Activated T-helper 2 cell treated with anti-CD3 and anti-CD28 coated beads, Interferon-gamma antibody, Interleukin-2, Interleukin-4, amounts not matched to agents 10 μg/mL and 5 μg/mL and 100 μg/mL, durations not matched to agents 14 hours and 24 hours and 36 hours (primary cell): ENCODE measurements around the gene THRB. TPM values are rescaled to one million over a fixed set of nuclear protein-coding genes. Genes with fewer than 3 reads are reported as not detected.

Experiments
- DNase-seq: peaks from one replicate; pipeline ENCODE4 v3.0.0; 2021; ENCODE audit warnings: low spot score
- H3K27ac Mint-ChIP-seq: one replicate; pipeline ENCODE4 v1.8.0; 2021; ENCODE audit warnings: mixed read lengths
- H3K27me3 Mint-ChIP-seq: one replicate; pipeline ENCODE4 v1.8.0; 2021; ENCODE audit warnings: low read depth, mixed read lengths
- H3K36me3 Mint-ChIP-seq: one replicate; pipeline ENCODE4 v1.8.0; 2021; ENCODE audit warnings: low read depth, mixed read lengths
- H3K4me1 Mint-ChIP-seq: one replicate; pipeline ENCODE4 v1.8.0; 2021; ENCODE audit warnings: low read depth, mixed read lengths
- H3K4me3 Mint-ChIP-seq: one replicate; pipeline ENCODE4 v1.8.0; 2021; ENCODE audit warnings: low read depth, mild to moderate bottlenecking, moderate library complexity, mixed read lengths
- H3K9me3 Mint-ChIP-seq: one replicate; pipeline ENCODE4 v1.8.0; 2021; ENCODE audit warnings: mixed read lengths
- intact Hi-C: fragments of 100-400 bp; cut with micrococcal nuclease; formaldehyde crosslinking; loops from one replicate; pipeline ENCODE4 v1.15.1; 2023
- total RNA-seq: library from RNA; stranded (reverse); gene quantifications from 2 replicates; pipeline ENCODE4 v1.2.3, GENCODE V29; 2022

THRB gene
- total RNA-seq, 1 donor from 2014 or later, result not detected

DNA sequence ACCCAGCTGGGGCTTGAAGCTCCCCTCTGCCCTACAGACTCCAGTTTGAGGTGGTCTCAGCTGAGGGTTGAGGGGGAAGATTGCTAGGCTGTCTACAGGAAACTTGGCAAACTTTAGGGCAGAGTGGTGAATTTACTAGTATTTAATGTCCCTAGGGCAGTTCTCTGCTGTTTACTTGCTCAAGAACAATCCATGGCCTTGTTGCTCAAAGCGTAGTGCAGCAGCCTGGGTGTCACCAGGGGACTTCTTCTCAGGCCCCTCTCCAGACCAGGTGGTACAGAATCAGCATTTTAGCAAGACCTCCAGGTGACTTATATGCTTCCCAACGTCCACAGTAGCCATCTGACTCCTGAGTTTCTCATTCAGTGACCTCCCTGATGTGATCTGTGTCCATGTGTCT, 360.7 kb downstream of the THRB start:
- Mint-ChIP-seq H3K4me3 (no peak overlapping the region), H3K27ac (no peak overlapping the region), H3K9me3 (no peaks in the 10 kb centered on the region), H3K4me1 (no peaks in the 10 kb centered on the region), H3K36me3 (no peaks in the 10 kb centered on the region), H3K27me3 (no peaks in the 10 kb centered on the region)
- intact Hi-C loops, result no loop called here
- no peak for DNase-seq

DNA sequence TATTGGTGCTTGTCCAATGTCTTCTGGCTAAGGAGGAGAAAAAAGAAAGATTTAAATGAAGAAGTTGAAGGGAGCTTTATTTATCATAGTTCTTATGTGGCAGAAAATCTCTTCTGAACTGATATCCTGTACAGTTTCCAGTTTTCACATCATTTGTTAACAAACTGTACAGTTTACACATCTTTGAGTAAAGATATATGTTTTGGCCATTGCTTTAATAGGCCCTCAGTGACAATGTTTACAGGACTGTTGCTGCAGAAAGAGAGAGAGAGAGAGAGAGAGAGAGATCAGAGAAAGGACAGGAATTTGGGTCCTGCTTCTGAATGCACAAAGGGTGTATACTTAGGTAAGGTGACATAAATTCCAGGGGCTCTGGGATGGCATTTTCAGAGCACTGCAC, 361.2 kb downstream of the THRB start:
- H3K9me3 Mint-ChIP-seq, result no peaks in the 10 kb centered on the region
- no peak overlapping the region for H3K4me3 Mint-ChIP-seq
- no peak overlapping the region for H3K27ac Mint-ChIP-seq
- H3K4me1 Mint-ChIP-seq, result no peaks in the 10 kb centered on the region
- DNase-seq, result no peak
- no peaks in the 10 kb centered on the region for H3K36me3 Mint-ChIP-seq
- intact Hi-C loops, result no loop called here
- H3K27me3 Mint-ChIP-seq, result no peaks in the 10 kb centered on the region

DNA sequence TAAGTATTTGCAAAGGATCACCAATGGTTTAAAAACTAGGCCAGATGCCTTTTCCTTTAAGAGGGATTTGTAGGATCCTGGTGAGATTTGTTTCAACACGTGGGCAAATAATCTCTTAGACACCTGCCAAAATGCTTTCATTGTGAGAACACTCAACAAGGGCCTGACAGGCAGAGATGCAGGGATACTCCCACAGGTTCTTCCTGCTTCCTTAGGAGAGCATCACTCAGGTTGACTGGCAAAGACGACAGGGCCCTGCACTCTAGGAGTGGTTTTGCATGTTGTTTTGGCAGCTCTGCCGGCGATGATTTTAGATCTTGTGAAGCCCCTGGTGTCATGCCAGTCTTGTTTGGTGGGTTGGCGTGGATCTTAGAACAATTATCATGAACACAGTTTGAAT, 365.1 kb downstream of the THRB start:
- H3K27ac Mint-ChIP-seq, result no peak overlapping the region
- H3K4me3 Mint-ChIP-seq, result no peak overlapping the region
- no peaks in the 10 kb centered on the region for H3K9me3 Mint-ChIP-seq
- no peaks in the 10 kb centered on the region for H3K4me1 Mint-ChIP-seq
- H3K36me3 Mint-ChIP-seq, result no peaks in the 10 kb centered on the region
- intact Hi-C loops, result no loop called here
- no peak for DNase-seq
- no peaks in the 10 kb centered on the region for H3K27me3 Mint-ChIP-seq

DNA sequence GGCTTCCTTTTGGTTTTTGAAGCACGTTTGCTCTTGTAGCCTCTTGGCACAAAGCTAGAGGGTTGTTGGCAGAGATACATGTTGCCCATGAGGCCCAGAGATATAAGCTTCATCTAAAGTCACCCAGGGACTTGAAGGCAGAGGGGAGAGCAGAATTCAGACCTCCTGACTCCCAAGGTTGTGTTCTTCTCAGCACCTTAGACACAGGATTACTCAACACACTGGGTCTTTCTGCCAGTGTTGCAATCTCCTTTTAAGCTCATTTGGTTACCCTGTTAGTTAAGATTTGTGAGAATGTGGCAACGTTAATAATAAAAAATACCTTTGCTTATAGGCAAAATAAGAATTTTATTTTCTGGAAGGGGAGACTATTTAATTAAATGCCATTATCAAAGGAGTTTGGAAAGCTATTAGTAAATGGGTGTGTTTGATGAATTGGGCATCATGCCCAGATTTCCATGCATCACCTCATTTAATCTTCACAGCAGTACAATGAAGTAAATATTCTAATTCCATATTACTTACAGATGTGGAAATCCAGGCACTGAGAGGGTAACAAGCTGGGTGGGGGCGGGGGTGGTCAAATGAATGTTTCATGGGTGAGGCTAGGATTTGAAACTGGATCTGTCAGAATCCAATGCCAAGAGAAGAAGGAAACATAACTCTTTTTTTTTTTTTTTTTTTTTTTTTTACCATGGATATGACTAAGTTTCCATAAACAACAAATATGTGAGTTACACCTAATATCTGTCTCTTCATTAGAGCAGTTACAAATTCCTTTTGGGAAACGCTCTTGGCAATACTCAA, 366.2 kb downstream of the THRB start:
- Mint-ChIP-seq H3K36me3 (no peaks in the 10 kb centered on the region), H3K4me1 (no peaks in the 10 kb centered on the region), H3K9me3 (no peaks in the 10 kb centered on the region), H3K4me3 (no peak overlapping the region), H3K27me3 (no peaks in the 10 kb centered on the region), H3K27ac (no peak overlapping the region)
- intact Hi-C loops, result no loop called here
- no peak for DNase-seq

DNA sequence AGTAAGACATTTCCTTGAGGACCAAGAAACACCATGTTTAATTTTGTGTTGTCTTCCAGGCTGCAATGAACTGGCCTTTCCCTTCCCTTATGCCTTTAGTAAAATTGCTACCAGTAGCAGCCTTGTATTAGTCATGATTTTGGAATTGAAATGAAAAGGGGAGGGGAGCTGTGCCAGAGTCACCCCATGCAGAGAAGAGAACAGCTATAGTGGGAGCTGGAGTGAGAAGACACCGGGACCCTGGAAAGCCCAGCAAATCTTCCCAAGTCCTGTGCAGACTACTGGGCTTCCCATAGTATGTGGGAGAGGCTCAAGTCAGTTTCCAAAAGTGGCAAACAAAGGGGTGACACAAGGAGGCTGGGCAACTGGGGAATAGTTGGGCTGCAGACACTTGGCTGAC, 371.1 kb downstream of the THRB start:
- H3K27me3 Mint-ChIP-seq, result no peaks in the 10 kb centered on the region
- no peaks in the 10 kb centered on the region for H3K36me3 Mint-ChIP-seq
- no peak overlapping the region for H3K4me3 Mint-ChIP-seq
- no peaks in the 10 kb centered on the region for H3K4me1 Mint-ChIP-seq
- intact Hi-C loops, result no loop called here
- DNase-seq, result no peak
- no peak overlapping the region for H3K27ac Mint-ChIP-seq
- H3K9me3 Mint-ChIP-seq, result no peaks in the 10 kb centered on the region

DNA sequence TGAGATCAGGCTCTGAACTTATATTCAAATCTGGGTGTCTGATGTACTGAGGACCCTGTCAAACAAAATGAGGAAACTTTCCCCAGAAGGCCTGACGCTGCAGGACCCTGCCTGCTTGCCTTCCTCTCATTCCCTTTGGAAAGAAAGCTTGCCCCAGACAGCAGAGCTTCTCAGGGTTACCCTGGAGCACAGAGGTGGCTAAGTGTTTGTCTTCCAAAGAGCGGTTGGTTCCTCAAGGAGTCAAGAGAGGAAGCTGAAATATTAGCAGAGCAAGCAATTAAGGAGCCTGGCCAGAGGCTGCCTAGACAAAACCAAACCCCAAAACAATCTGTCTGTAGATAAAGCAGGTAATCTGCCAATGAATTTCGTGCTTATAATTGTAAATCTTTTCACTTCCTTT, 374.2 kb downstream of the THRB start:
- Mint-ChIP-seq H3K27me3 (no peaks in the 10 kb centered on the region), H3K27ac (no peak overlapping the region), H3K36me3 (no peaks in the 10 kb centered on the region), H3K4me3 (no peak overlapping the region), H3K4me1 (no peaks in the 10 kb centered on the region), H3K9me3 (no peaks in the 10 kb centered on the region)
- DNase-seq, result no peak
- intact Hi-C loops, result no loop called here

DNA sequence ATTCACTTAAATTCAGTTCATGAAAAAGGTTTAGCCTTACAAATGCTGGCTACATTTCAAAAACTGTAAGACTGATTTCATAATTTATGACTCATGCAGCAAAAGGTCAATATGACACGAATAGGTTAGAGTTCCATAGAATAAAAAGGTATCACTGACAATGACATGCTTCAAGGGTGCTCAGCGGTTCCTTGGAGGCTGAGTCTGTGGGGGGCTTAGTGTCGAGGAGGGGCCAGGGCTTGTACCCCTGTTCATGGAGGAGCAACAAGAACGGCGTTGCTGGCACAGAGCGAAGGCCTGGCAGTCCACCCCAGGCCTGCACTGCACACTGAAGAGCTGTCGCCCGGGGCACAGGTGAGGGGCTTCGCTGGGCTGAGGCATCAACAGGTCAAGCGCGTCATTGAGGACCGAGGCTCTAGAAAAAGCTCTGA, 375.3 kb downstream of the THRB start:
- no peak for DNase-seq
- H3K4me1 Mint-ChIP-seq, result no peaks in the 10 kb centered on the region
- H3K27me3 Mint-ChIP-seq, result no peaks in the 10 kb centered on the region
- no peak overlapping the region for H3K4me3 Mint-ChIP-seq
- no peaks in the 10 kb centered on the region for H3K9me3 Mint-ChIP-seq
- intact Hi-C loops, result no loop called here
- H3K27ac Mint-ChIP-seq, result no peak overlapping the region
- H3K36me3 Mint-ChIP-seq, result no peaks in the 10 kb centered on the region

DNA sequence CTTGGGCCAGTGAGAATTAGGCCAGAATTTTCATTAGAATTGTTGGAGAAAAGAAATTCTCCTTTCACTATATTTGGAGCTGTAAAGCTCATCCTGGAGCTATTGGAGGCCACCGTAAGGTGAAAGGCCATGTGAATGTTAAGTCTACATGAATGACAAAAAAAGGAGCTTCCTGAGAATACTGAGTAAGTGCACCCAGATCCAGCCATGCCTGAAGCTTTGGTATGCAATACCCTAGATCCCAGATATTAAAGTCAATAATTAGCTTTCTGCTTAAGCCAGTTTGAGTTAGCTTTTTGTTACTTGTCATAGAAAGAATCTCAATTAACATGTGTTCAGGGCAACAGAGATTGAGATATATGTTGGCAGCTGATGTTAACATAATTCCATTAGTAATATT, 377.1 kb downstream of the THRB start:
- intact Hi-C loops, result no loop called here
- H3K9me3 Mint-ChIP-seq, result no peaks in the 10 kb centered on the region
- H3K4me1 Mint-ChIP-seq, result no peaks in the 10 kb centered on the region
- H3K36me3 Mint-ChIP-seq, result no peaks in the 10 kb centered on the region
- no peak overlapping the region for H3K27ac Mint-ChIP-seq
- no peak for DNase-seq
- no peaks in the 10 kb centered on the region for H3K27me3 Mint-ChIP-seq
- H3K4me3 Mint-ChIP-seq, result no peak overlapping the region

DNA sequence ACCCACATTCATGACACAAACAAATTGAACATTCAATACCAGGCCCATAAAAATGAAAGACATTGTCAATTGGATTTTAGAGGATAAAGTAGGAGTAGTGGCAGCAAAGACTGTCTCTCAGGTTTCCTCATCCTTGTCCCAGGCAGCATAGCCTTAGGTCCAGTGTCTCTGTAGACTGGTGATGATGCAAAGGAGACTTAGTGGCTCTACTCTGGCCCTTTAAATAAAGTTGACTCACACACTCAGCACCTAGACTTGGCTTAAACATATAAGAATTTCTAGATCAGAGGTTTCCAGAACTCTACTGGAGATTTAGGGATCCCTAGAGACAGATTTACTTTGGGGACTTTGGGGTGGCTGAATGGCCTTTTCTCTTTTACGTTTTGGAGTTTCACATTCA, 382.9 kb downstream of the THRB start:
- H3K4me3 Mint-ChIP-seq, result no peak overlapping the region
- no peaks in the 10 kb centered on the region for H3K27me3 Mint-ChIP-seq
- no peak for DNase-seq
- intact Hi-C loops, result no loop called here
- no peak overlapping the region for H3K27ac Mint-ChIP-seq
- H3K9me3 Mint-ChIP-seq, result no peaks in the 10 kb centered on the region
- H3K4me1 Mint-ChIP-seq, result no peaks in the 10 kb centered on the region
- no peaks in the 10 kb centered on the region for H3K36me3 Mint-ChIP-seq

DNA sequence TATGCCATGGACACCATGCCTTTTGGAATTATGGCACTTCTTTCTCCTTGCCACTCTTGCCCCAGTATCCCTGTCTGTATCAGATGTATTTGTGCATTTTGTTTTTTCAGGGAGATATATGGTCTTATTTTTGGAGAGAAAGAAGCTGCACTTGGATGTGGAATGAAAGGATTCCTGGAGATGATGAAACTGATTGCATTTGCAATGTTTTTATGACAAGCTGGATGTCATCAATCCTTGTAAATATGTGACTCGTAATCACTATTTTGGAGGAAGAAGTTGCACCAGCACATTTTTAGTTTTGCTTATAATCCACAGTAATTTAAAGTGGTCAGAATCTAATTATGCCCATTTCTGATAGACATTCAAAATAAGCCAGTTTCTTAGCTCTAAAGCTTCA, 384.6 kb downstream of the THRB start:
- H3K4me1 Mint-ChIP-seq, result no peaks in the 10 kb centered on the region
- no peaks in the 10 kb centered on the region for H3K9me3 Mint-ChIP-seq
- no peak overlapping the region for H3K4me3 Mint-ChIP-seq
- H3K27me3 Mint-ChIP-seq, result no peaks in the 10 kb centered on the region
- H3K27ac Mint-ChIP-seq, result no peak overlapping the region
- H3K36me3 Mint-ChIP-seq, result no peaks in the 10 kb centered on the region
- intact Hi-C loops, result no loop called here
- no peak for DNase-seq

DNA sequence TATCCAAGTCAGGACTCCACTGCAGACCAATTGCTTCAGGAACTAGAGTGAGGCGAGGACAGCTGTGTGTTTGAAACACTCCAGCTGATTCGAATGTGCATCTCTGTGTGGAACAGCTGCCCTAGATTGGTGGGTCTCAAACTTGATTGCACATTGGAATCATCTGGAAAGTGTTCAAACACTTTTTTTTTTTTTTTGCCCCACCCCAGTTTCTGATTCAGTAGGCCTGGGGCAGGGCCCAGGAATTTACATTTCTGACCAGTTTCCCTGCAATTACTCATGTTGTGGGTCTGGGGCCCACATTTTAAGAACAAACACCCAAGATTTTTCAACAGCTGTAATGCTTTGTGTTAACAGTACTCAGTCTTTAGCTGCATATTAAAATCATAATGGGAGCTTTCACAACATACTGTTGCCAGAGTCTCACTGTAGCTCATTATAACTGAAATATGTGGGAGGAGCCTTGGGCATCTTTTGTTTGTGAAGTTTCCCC, 392.9 kb downstream of the THRB start:
- Mint-ChIP-seq H3K4me1 (no peaks in the 10 kb centered on the region), H3K4me3 (no peak overlapping the region), H3K9me3 (no peaks in the 10 kb centered on the region), H3K27ac (no peak overlapping the region), H3K36me3 (no peaks in the 10 kb centered on the region), H3K27me3 (no peaks in the 10 kb centered on the region)
- intact Hi-C loops, result no loop called here
- no peak for DNase-seq

DNA sequence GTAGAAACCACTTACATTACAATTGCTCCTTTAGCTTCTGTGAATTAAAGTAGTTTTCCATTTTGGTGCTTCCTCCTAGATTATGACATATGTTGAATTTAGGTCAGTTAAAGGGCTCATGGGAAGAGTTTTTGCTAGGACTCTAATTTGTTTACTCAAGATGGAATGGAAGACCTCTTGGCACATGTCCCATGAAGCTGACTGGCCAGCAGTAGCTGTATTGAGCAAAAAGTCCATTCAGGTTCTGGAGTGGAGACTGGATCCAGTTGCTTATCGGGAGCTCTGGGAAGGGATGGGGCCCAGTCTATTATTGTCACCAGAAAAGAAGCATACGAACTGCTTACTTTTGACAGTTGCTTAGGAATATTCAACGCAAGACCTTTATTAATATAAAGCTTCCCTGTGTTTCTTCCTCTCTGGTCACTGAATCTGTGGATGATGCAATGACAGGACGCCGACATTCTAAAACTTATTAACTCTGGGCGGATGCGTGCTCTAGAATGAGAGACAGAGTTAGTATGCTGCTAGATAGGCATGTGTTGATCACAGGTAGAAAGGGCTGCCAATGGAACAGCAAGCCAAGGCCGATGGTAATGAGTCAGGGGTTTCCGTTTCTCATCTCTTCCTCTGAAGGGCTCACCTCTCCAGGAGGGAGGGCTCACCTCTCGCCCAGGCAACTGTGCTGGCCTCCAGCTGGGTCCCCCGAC, 393.8 kb downstream of the THRB start:
- Mint-ChIP-seq H3K27ac (no peak overlapping the region), H3K27me3 (no peaks in the 10 kb centered on the region), H3K4me3 (no peak overlapping the region), H3K36me3 (no peaks in the 10 kb centered on the region), H3K4me1 (no peaks in the 10 kb centered on the region), H3K9me3 (no peaks in the 10 kb centered on the region)
- intact Hi-C loops, result no loop called here
- DNase-seq, result no peak

DNA sequence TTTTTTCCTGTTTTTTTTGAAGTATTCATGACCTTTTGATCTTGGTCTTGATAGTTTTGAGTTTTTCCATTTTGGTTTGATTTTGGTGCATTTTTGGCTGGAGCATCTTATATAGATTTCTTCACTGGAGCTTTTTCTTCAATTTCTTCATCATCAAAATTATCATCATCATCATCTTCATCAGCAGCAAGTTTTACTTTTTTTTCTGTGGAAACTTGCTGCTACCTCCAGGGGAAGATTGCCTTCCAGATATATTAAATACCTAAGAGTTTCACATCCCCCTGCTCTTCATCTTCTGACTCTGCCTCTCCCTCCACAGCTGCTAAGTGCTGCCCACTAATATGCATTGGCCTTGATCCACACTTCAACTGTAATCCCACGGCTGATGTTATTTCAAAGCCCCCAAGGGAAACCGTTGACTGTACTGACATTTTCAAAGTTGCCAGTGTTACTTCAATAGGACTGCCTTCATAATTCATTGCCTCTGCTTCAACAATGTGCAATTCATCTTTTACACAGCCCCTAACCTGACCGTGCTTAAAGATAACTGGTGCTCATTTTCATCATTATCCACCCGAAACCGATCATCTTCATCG, 397.9 kb downstream of the THRB start:
- Mint-ChIP-seq H3K36me3 (no peaks in the 10 kb centered on the region), H3K4me1 (no peaks in the 10 kb centered on the region), H3K27me3 (no peaks in the 10 kb centered on the region), H3K27ac (no peak overlapping the region), H3K4me3 (no peak overlapping the region), H3K9me3 (no peaks in the 10 kb centered on the region)
- intact Hi-C loops, result no loop called here
- no peak for DNase-seq
